GM12878 (cell line): ENCODE data around the gene CCDC9B. TPM values are rescaled to one million over a fixed set of nuclear protein-coding genes. Genes with fewer than 3 reads are reported as not detected.

ENCODE experiments used
- ATAC-seq: fragments of 200-7000 bp; cut with Tn5 transposase; 3 replicates; pipeline ENCODE4 v1.9.1; 2020; ENCODE audit warnings: mild to moderate bottlenecking, moderate library complexity
- BruUV-seq: library from RNA; stranded (reverse); fragments of 400-500 nt; replicated peaks from 2 replicates; lab custom pipeline; 2021; lab: Mats Ljungman, UMichigan
- CTCF ChIA-PET: fragments of 300-600 bp; sonication (Branson Sonifier 250); formaldehyde crosslinking; extraction: SDS; loops from one replicate; lab custom pipeline; 2021; ENCODE audit warnings: inconsistent platforms; lab: Yijun Ruan, JAX
- POLR2A ChIA-PET: fragments of 350-600 bp; formaldehyde crosslinking; extraction: SDS; loops from one replicate; lab custom pipeline; 2021; ENCODE audit warnings: inconsistent platforms; lab: Charles Lee
- RAD21 ChIA-PET: fragments of 300-600 bp; sonication (Branson Sonifier 250); formaldehyde crosslinking; loops from one replicate; lab custom pipeline; 2023; ENCODE audit warnings: antibody characterized with exemption; ENCODE audit not compliant: unreplicated experiment; lab: Charles Lee
- SMC1A ChIA-PET: fragments of 300-600 bp; sonication (Branson Sonifier 250); formaldehyde crosslinking; loops from one replicate; lab custom pipeline; 2023; ENCODE audit not compliant: unreplicated experiment, uncharacterized antibody; lab: Charles Lee
- DNase-seq: peaks from one replicate; pipeline ENCODE4 v3.0.0-alpha.2; 2011; ENCODE audit warnings: low read depth, low spot score
- FAIRE-seq: peaks from 3 replicates; lab custom pipeline; 2011; peaks lifted over from hg19 to GRCh38; lab: Jason Lieb, UNC
- H2AFZ ChIP-seq: 2 replicates; pipeline ENCODE4 v1.6.0; 2011; ENCODE audit warnings: low read depth, low read length, control low read depth; ENCODE audit not compliant: control insufficient read depth
- H3K27ac ChIP-seq: 2 replicates; pipeline ENCODE4 v1.5.1; 2011; ENCODE audit warnings: control low read depth; ENCODE audit not compliant: control insufficient read depth, insufficient read depth
- H3K27me3 ChIP-seq, 2 experiments: replicated peaks in 1 of 2; 2 replicates each; pipeline versions ENCODE4 v1.6.0 to v1.6.1; 2011; ENCODE audit warnings: low read length in 1 of 2; ENCODE audit not compliant: control insufficient read depth in 2 of 2, insufficient read depth in 2 of 2
- H3K36me3 ChIP-seq, 2 experiments: 2 replicates each; pipeline ENCODE4 v1.5.1; 2011; ENCODE audit warnings: low read length in 1 of 2; ENCODE audit not compliant: control insufficient read depth in 2 of 2, insufficient read depth in 2 of 2
- H3K4me1 ChIP-seq: 2 replicates; pipeline ENCODE4 v1.6.1; 2011; ENCODE audit warnings: mild to moderate bottlenecking, low read length, moderate library complexity, mixed read lengths; ENCODE audit not compliant: control insufficient read depth, insufficient read depth
- H3K4me2 ChIP-seq: 2 replicates; pipeline ENCODE4 v1.6.0; 2011; ENCODE audit warnings: control low read depth; ENCODE audit not compliant: control insufficient read depth, insufficient read depth
- H3K4me3 ChIP-seq: fragments of 200-600 bp; sonication (generic); 2 replicates; pipeline ENCODE4 v1.5.1; 2016
- H3K79me2 ChIP-seq: 2 replicates; pipeline ENCODE4 v1.6.0; 2011; ENCODE audit warnings: low read length; ENCODE audit not compliant: control insufficient read depth, insufficient read depth
- H3K9ac ChIP-seq: 2 replicates; pipeline ENCODE4 v1.8.0; 2011; ENCODE audit warnings: low read length, control low read depth, mixed read lengths; ENCODE audit not compliant: control insufficient read depth, insufficient read depth
- H3K9me3 ChIP-seq: replicated peaks from 3 replicates; pipeline ENCODE4 v1.5.1; 2011; ENCODE audit warnings: mild to moderate bottlenecking, low read length; ENCODE audit not compliant: control insufficient read depth, insufficient read depth
- H4K20me1 ChIP-seq: 2 replicates; pipeline ENCODE4 v1.6.0; 2011; ENCODE audit not compliant: control insufficient read depth, insufficient read depth
- BHLHE40 ChIP-seq, 2 experiments: fragments of 450-650 bp in 1 of 2; IDR thresholded peaks; 2 replicates each; pipeline ENCODE4 v1.6.1; 2011 to 2017; ENCODE audit warnings: low read depth in 2 of 2, borderline replicate concordance in 1 of 2, improper control_type of control experiment in 1 of 2, low read length in 1 of 2, mild to moderate bottlenecking in 1 of 2
- CREB1 ChIP-seq: IDR thresholded peaks from 2 replicates; pipeline ENCODE4 v1.6.1; 2012; ENCODE audit warnings: low read depth, mild to moderate bottlenecking, inconsistent platforms
- ETV6 ChIP-seq, 2 experiments: fragments of 450-650 bp in 1 of 2; IDR thresholded peaks in 1 of 2; conservative IDR thresholded peaks in 1 of 2; 2 replicates each; pipeline ENCODE4 v1.6.1; 2014; ENCODE audit warnings: antibody characterized with exemption in 1 of 2, borderline replicate concordance in 1 of 2, low read depth in 1 of 2, mild to moderate bottlenecking in 1 of 2, moderate library complexity in 1 of 2
- FOXM1 ChIP-seq: IDR thresholded peaks from 2 replicates; pipeline ENCODE4 v1.6.1; 2012; ENCODE audit warnings: low read depth, mild to moderate bottlenecking, inconsistent platforms, low read length, moderate library complexity
- GATAD2B ChIP-seq: fragments of 450-650 bp; conservative IDR thresholded peaks from 2 replicates; pipeline ENCODE4 v1.6.1; 2017; ENCODE audit warnings: low read depth, mild to moderate bottlenecking, moderate library complexity
- HDAC2 ChIP-seq: fragments of 200-600 bp; sonication (generic); IDR thresholded peaks from 2 replicates; pipeline ENCODE4 v1.6.1; 2017
- MXI1 ChIP-seq: fragments of 150-350 bp; IDR thresholded peaks from 2 replicates; pipeline ENCODE4 v1.6.1; 2011; ENCODE audit warnings: low read depth, mild to moderate bottlenecking, inconsistent platforms, low read length, improper control_type of control experiment
- NBN ChIP-seq: fragments of 450-650 bp; IDR thresholded peaks from 2 replicates; pipeline ENCODE4 v1.6.1; 2016
- NFYA ChIP-seq: IDR thresholded peaks from 2 replicates; pipeline ENCODE4 v1.6.1; 2011; ENCODE audit warnings: low read depth, mild to moderate bottlenecking, low read length, improper control_type of control experiment, borderline replicate concordance
- NR2F1 ChIP-seq: fragments of 450-650 bp; conservative IDR thresholded peaks from 2 replicates; pipeline ENCODE4 v1.6.1; 2017; ENCODE audit warnings: mild to moderate bottlenecking
- NRF1 ChIP-seq: conservative IDR thresholded peaks from 2 replicates; pipeline ENCODE4 v1.6.1; 2011; ENCODE audit warnings: mild to moderate bottlenecking, low read depth, low read length, improper control_type of control experiment
- POLR2A ChIP-seq: IDR thresholded peaks from 2 replicates; pipeline ENCODE4 v1.6.1; 2011; ENCODE audit warnings: low read depth, mild to moderate bottlenecking, low read length
- RAD51 ChIP-seq: fragments of 450-650 bp; IDR thresholded peaks from 2 replicates; pipeline ENCODE4 v1.6.1; 2016; ENCODE audit warnings: moderate library complexity, mild to moderate bottlenecking, inconsistent platforms
- RBBP5 ChIP-seq: fragments of 200-600 bp; sonication (generic); conservative IDR thresholded peaks from 2 replicates; pipeline ENCODE4 v1.6.1; 2016
- SMARCA5 ChIP-seq: fragments of 450-650 bp; IDR thresholded peaks from 2 replicates; pipeline ENCODE4 v1.6.1; 2017; ENCODE audit warnings: mild to moderate bottlenecking
- WGBS: methylation state at CpG from one replicate; pipeline ENCODE4 v1.1.6; 2016; ENCODE audit warnings: low lambda C conversion rate; ENCODE audit not compliant: insufficient replicate concordance, insufficient coverage; ENCODE audit errors: missing lambda C conversion rate; 5-methylcytosine and 5-hydroxymethylcytosine counted together
- in situ Hi-C: fragments of 300-500 bp; cut with MboI; formaldehyde crosslinking; loops from 9 replicates; pipeline ENCODE4 v1.14.3; 2018; ENCODE audit warnings: mixed read lengths
- intact Hi-C: fragments of 100-400 bp; cut with micrococcal nuclease; formaldehyde crosslinking; loops from one replicate; pipeline ENCODE4 v1.14.2; 2022; ENCODE audit not compliant: unreplicated experiment
- polyA plus RNA-seq, 11 experiments: library from polyadenylated mRNA; depleted of rRNA in 4 of 11; unstranded in 6 of 11; stranded (reverse) in 5 of 11; fragments of >200 nt; fragmentation: Nextera tagmentation in 4 of 11; fragmentation: Illumina TruSeq in 1 of 11; extraction: Ambion mirVana in 4 of 11; extraction: Trizol in 1 of 11; gene quantifications; 1 replicate in 1 of 11; 2 replicates in 10 of 11; pipeline versions ENCODE4 v1.2.1 to v1.2.3, GENCODE V29; 2011 to 2016; ENCODE audit warnings: inconsistent platforms in 2 of 11, missing spikeins in 2 of 11, low read depth in 1 of 11
- total RNA-seq, 4 experiments: library from RNA; depleted of rRNA in 3 of 4; stranded (reverse); fragments of >200 nt in 3 of 4; fragmentation: Illumina TruSeq in 1 of 4; extraction: Trizol in 1 of 4; gene quantifications; 2 replicates each; pipeline versions ENCODE4 v1.2.1 to v1.2.3, GENCODE V29; 2013 to 2021
- TF ChIP-seq, protein P1 (sequence below): fragments of 450-650 bp; IDR thresholded peaks from 2 replicates; pipeline ENCODE4 v1.6.1; 2017; ENCODE audit warnings: mild to moderate bottlenecking
- TF ChIP-seq, protein P2 (sequence below): fragments of 150-350 bp; IDR thresholded peaks from 2 replicates; pipeline ENCODE4 v1.6.1; 2014; ENCODE audit warnings: mild to moderate bottlenecking, low read depth, low read length
- TF ChIP-seq, protein P3 (sequence below), 3 experiments: IDR thresholded peaks in 2 of 3; conservative IDR thresholded peaks in 1 of 3; 2 replicates each; pipeline ENCODE4 v1.5.1; 2011; ENCODE audit warnings: low read depth in 3 of 3, low read length in 3 of 3, mild to moderate bottlenecking in 3 of 3, control low read depth in 2 of 3, moderate library complexity in 2 of 3, inconsistent platforms in 1 of 3, mixed read lengths in 1 of 3; ENCODE audit not compliant: control insufficient read depth in 2 of 3, insufficient read depth in 1 of 3; ENCODE audit errors: extremely low read depth in 1 of 3

Gene CCDC9B
- total and polyA plus RNA-seq, 10 of the 15 experiments (the other 5 are each of a cell fraction or from before 2014, with no cell fraction given): 0.01 to 0.08 (median 0.03) TPM; not detected in 6

DNA sequence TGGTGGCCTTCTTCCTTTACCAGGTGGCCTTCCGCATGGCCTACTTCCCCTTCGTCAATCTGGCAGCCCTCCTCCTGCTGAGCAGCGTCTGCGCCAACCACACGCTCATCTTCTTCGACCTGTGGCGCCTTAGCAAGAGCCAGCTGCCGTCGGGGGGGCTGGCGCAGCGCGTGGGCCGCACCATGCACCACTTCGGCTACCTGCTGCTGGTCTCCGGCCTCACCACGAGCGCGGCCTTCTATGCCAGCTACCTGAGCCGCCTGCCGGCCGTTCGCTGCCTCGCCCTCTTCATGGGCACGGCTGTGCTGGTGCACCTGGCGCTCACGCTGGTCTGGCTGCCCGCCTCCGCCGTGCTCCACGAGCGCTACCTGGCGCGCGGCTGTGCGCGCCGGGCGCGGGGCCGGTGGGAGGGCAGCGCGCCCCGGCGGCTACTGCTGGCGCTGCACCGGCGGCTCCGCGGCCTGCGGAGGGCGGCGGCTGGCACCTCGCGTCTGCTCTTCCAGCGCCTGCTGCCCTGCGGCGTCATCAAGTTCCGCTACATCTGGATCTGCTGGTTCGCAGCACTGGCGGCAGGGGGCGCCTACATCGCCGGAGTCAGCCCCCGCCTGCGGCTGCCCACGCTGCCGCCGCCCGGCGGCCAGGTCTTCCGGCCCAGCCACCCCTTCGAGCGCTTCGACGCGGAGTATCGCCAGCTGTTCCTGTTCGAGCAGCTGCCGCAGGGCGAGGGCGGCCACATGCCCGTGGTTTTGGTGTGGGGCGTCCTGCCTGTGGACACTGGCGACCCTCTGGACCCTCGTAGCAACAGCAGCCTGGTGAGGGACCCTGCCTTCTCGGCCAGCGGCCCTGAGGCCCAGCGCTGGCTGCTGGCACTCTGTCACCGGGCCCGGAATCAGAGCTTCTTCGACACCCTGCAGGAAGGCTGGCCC lies 27.2 kb upstream of the CCDC9B start:
- WGBS: 8% methylated on average over 78 of the region's 91 CpGs
- ChIA-PET RAD21 (interaction anchor here (1.4 kb wide), 1 partner anchor 10 kb away, joined by 3 read pairs; no protein-coding TSS in a partner anchor), SMC1A (interaction anchor here (1.2 to 2.4 kb wide), 3 partner anchors 24 to 54 kb away, joined by 3 to 8 read pairs (median 4); no protein-coding TSS in a partner anchor), CTCF (interaction anchor here (0.6 to 7.5 kb wide), 11 partner anchors 15 to 55 kb away, joined by 3 to 58 read pairs (median 5); partner anchors contain the start of genes IVD and KNSTRN), POLR2A (no interaction called here)
- in situ Hi-C loops (no loop called here), intact Hi-C loops (loop anchor here (1.0 kb wide), 1 partner anchor 54 kb away; no protein-coding TSS in a partner anchor)
- Histone ChIP-seq H3K4me2 (peak overlapping the region; percentile 86), H3K36me3 (no peaks in the 10 kb centered on the region), H3K27ac (no peak overlapping the region), H3K9me3 (no peaks in the 10 kb centered on the region), H3K4me3 (peak overlapping the region; percentile 2; the same call in 1 of the 2 replicates), H3K27me3 (peaks cover 3 to 5% of the 10 kb centered on the region in 2 experiments), H2AFZ (peak overlapping the region; percentile 69), H4K20me1 (no peaks in the 10 kb centered on the region), H3K4me1 (peaks cover 8% of the 10 kb centered on the region), H3K79me2 (no peaks in the 10 kb centered on the region), H3K9ac (no peak overlapping the region)
- ATAC-seq (peak; percentile 93), FAIRE-seq (peak; percentile 68), DNase-seq (peak; percentile 27)
- no TSS peak for BruUV-seq
- TF ChIP-seq MXI1 (0 out of 2 replicates have a peak, but pooled peaks have one; percentile 44), POLR2A (no peak; the same call in 1 of the 2 replicates), GATAD2B (peak; percentile 83), NR2F1 (peak; percentile 50; the same call in 1 of the 2 replicates), HDAC2 (no peak), NBN (no peak), BHLHE40 (IDR thresholded peaks at IDR 0.05; ENCODE audit: borderline replicate concordance in 1 of 2, low read depth in 2 of 2, low read length in 1 of 2) (peak; percentile 35 to 54; a peak in 1 of 4 replicates), RAD51 (no peak), CREB1 (peak; percentile 66; the same call in 1 of the 2 replicates), RBBP5 (no peak), NFYA (no peak), SMARCA5 (no peak), ETV6 (conservative IDR thresholded peaks at IDR 0.05 in 1 of 2, IDR thresholded peaks at IDR 0.05 in 1 of 2; ENCODE audit: borderline replicate concordance in 1 of 2, low read depth in 1 of 2) (no peak), NRF1 (no peak), FOXM1 (no peak)
- TF ChIP-seq, protein P1, sequence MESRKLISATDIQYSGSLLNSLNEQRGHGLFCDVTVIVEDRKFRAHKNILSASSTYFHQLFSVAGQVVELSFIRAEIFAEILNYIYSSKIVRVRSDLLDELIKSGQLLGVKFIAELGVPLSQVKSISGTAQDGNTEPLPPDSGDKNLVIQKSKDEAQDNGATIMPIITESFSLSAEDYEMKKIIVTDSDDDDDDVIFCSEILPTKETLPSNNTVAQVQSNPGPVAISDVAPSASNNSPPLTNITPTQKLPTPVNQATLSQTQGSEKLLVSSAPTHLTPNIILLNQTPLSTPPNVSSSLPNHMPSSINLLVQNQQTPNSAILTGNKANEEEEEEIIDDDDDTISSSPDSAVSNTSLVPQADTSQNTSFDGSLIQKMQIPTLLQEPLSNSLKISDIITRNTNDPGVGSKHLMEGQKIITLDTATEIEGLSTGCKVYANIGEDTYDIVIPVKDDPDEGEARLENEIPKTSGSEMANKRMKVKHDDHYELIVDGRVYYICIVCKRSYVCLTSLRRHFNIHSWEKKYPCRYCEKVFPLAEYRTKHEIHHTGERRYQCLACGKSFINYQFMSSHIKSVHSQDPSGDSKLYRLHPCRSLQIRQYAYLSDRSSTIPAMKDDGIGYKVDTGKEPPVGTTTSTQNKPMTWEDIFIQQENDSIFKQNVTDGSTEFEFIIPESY: no peak
- TF ChIP-seq, protein P2, sequence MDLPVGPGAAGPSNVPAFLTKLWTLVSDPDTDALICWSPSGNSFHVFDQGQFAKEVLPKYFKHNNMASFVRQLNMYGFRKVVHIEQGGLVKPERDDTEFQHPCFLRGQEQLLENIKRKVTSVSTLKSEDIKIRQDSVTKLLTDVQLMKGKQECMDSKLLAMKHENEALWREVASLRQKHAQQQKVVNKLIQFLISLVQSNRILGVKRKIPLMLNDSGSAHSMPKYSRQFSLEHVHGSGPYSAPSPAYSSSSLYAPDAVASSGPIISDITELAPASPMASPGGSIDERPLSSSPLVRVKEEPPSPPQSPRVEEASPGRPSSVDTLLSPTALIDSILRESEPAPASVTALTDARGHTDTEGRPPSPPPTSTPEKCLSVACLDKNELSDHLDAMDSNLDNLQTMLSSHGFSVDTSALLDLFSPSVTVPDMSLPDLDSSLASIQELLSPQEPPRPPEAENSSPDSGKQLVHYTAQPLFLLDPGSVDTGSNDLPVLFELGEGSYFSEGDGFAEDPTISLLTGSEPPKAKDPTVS: no peak
- TF ChIP-seq, protein P3, sequence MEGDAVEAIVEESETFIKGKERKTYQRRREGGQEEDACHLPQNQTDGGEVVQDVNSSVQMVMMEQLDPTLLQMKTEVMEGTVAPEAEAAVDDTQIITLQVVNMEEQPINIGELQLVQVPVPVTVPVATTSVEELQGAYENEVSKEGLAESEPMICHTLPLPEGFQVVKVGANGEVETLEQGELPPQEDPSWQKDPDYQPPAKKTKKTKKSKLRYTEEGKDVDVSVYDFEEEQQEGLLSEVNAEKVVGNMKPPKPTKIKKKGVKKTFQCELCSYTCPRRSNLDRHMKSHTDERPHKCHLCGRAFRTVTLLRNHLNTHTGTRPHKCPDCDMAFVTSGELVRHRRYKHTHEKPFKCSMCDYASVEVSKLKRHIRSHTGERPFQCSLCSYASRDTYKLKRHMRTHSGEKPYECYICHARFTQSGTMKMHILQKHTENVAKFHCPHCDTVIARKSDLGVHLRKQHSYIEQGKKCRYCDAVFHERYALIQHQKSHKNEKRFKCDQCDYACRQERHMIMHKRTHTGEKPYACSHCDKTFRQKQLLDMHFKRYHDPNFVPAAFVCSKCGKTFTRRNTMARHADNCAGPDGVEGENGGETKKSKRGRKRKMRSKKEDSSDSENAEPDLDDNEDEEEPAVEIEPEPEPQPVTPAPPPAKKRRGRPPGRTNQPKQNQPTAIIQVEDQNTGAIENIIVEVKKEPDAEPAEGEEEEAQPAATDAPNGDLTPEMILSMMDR (IDR thresholded peaks at IDR 0.05 in 2 of 3, conservative IDR thresholded peaks at IDR 0.05 in 1 of 3; ENCODE audit: control insufficient read depth in 2 of 3, extremely low read depth in 1 of 3, insufficient read depth in 1 of 3, low read depth in 3 of 3, low read length in 3 of 3): peak; percentile 67 to 88 (median 81)
